MCF 10A (cell line): Measurements from ENCODE around the gene FAM72B. TPM values are rescaled to one million over a fixed set of nuclear protein-coding genes. Genes with fewer than 3 reads are reported as not detected.
"Not testable (repeated sequence)": the region's sequence is repeated elsewhere in the genome, so short reads cannot be mapped to it uniquely, and the experiment has no call there.

ENCODE experiments used
- BruUV-seq: library from RNA; stranded (reverse); fragments of 400-500 nt; replicated peaks from 2 replicates; lab custom pipeline; 2021; lab: Mats Ljungman, UMichigan
- CTCF ChIA-PET: fragments of 300-600 bp; sonication (Branson Sonifier 250); formaldehyde crosslinking; extraction: SDS; loops from one replicate; lab custom pipeline; 2021; ENCODE audit warnings: antibody characterized with exemption, inconsistent platforms; lab: Yijun Ruan, JAX
- POLR2A ChIA-PET: fragments of 300-600, 350-650 bp; sonication (Branson Sonifier 250); formaldehyde crosslinking; extraction: SDS; loops from one replicate; lab custom pipeline; 2020; ENCODE audit warnings: antibody characterized with exemption, inconsistent platforms; lab: Yijun Ruan, JAX
- DNase-seq: peaks from one replicate; pipeline ENCODE4 v3.0.0-alpha.2; 2018; ENCODE audit not compliant: unreplicated experiment
- H3K27ac Mint-ChIP-seq: one replicate; pipeline ENCODE4 v1.8.0; 2022; ENCODE audit warnings: mild to moderate bottlenecking, low read depth, mixed read lengths; ENCODE audit not compliant: unreplicated experiment
- H3K27me3 Mint-ChIP-seq: one replicate; pipeline ENCODE4 v1.8.0; 2022; ENCODE audit warnings: mixed read lengths; ENCODE audit not compliant: insufficient read depth, unreplicated experiment
- H3K36me3 Mint-ChIP-seq: one replicate; pipeline ENCODE4 v1.8.0; 2022; ENCODE audit warnings: mild to moderate bottlenecking, moderate library complexity, mixed read lengths; ENCODE audit not compliant: insufficient read depth, unreplicated experiment
- H3K4me1 Mint-ChIP-seq: one replicate; pipeline ENCODE4 v1.8.0; 2022; ENCODE audit warnings: mixed read lengths; ENCODE audit not compliant: insufficient read depth, unreplicated experiment
- H3K4me3 Mint-ChIP-seq: one replicate; pipeline ENCODE4 v1.8.0; 2022; ENCODE audit warnings: mild to moderate bottlenecking, moderate library complexity, mixed read lengths; ENCODE audit not compliant: unreplicated experiment
- H3K9me3 Mint-ChIP-seq: one replicate; pipeline ENCODE4 v1.8.0; 2022; ENCODE audit warnings: mixed read lengths; ENCODE audit not compliant: unreplicated experiment
- intact Hi-C: fragments of 100-400 bp; cut with micrococcal nuclease; formaldehyde crosslinking; loops from 2 replicates; pipeline ENCODE4 v1.14.1; 2022
- total RNA-seq: library from RNA; stranded (reverse); gene quantifications from 2 replicates; pipeline ENCODE4 v1.2.3, GENCODE V29; 2022

FAM72B gene
- total RNA-seq, 1 experiment from 2014 or later, result 8.0 TPM

DNA sequence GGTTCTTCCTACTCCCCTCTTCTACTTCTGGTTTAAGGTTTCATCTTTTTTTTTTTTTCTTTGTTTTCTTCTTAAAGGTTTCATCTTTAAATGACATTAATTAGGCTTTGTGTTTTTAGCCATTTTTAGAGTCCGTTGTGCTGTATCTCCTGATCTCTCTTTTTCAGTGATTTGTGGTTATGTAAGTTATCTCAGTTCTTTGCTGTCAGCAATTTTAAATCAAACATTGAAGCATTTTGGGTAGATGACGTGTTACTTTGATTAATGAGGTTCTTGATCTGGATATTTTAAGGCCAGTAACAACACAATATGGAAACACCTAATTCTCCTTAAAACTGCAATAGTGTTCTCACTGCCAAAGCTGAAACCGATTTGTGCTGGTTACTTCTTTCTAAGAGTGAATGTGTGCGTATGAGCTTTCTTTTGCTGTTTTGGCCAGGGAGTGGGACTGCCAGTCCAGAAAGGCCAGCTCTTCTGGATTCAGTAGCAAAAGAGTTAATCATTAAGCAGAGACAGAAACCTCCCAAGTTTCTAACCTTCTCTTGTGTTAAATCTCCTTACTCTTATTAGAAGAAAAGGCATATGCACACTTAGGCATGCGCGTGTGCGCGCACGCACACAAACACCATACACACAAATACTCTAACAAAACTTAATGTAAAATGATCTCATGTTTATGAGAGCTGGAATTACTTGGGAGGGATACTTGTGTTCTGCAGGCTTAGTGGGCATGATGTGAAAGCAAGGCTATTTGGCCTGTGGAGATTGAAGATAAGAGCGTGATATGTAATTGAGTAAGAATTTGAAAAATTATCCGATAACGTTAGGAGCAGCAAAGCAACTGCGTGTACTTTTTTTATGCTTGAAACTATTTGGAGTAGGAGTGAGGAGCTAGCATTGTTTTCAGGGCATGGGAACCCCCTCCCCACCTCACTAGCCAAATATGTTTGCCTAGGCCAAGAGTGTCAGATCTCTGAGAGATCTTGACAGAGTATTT, 17.1 kb upstream of the FAM72B start:
- H3K27ac Mint-ChIP-seq, intact Hi-C loops, POLR2A ChIA-PET, H3K4me3 Mint-ChIP-seq, DNase-seq, H3K27me3 Mint-ChIP-seq, H3K9me3 Mint-ChIP-seq, CTCF ChIA-PET, H3K4me1 Mint-ChIP-seq, BruUV-seq, H3K36me3 Mint-ChIP-seq: not testable (repeated sequence)

- H3K9me3 Mint-ChIP-seq, H3K27me3 Mint-ChIP-seq, DNase-seq, intact Hi-C loops, CTCF ChIA-PET, H3K36me3 Mint-ChIP-seq, H3K4me3 Mint-ChIP-seq, POLR2A ChIA-PET, H3K27ac Mint-ChIP-seq, H3K4me1 Mint-ChIP-seq, BruUV-seq: not testable (repeated sequence)
Observed at GRCh38 chr1:121200232-121200631, 16.1 kb upstream of the FAM72B start.

DNA sequence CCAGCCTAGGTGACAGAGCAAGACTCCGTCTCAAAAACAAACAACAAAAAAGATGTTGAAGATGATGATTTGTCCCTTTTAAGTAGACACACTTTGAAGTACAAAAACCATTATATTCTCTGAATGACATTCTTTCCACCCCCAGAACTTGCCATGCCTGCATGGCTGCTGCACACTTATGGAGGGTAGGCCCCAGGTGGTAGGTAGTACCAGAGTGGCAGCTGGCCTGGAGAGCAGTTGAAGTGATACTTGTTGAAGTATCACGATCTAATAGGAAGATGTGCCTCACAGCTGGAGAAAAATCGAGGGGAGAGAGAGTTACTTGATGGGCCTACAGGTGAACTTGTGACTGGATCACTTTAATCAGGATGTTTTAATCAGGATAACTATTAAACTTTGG, 15.6 kb upstream of the FAM72B start:
- H3K36me3 Mint-ChIP-seq, H3K4me1 Mint-ChIP-seq, H3K4me3 Mint-ChIP-seq, DNase-seq, CTCF ChIA-PET, POLR2A ChIA-PET, H3K27ac Mint-ChIP-seq, BruUV-seq, H3K27me3 Mint-ChIP-seq, intact Hi-C loops, H3K9me3 Mint-ChIP-seq: not testable (repeated sequence)

- DNase-seq, BruUV-seq, POLR2A ChIA-PET, H3K9me3 Mint-ChIP-seq, intact Hi-C loops, CTCF ChIA-PET, H3K36me3 Mint-ChIP-seq, H3K27me3 Mint-ChIP-seq, H3K27ac Mint-ChIP-seq, H3K4me3 Mint-ChIP-seq, H3K4me1 Mint-ChIP-seq: not testable (repeated sequence)
Observed at GRCh38 chr1:121197095-121197882, 13.1 kb upstream of the FAM72B start.

GRCh38 chr1:121192512-121192911, 8.4 kb upstream of the FAM72B start:
- BruUV-seq, POLR2A ChIA-PET, H3K36me3 Mint-ChIP-seq, H3K9me3 Mint-ChIP-seq, intact Hi-C loops, H3K27me3 Mint-ChIP-seq, H3K4me1 Mint-ChIP-seq, H3K4me3 Mint-ChIP-seq, H3K27ac Mint-ChIP-seq, CTCF ChIA-PET, DNase-seq: not testable (repeated sequence)

DNA sequence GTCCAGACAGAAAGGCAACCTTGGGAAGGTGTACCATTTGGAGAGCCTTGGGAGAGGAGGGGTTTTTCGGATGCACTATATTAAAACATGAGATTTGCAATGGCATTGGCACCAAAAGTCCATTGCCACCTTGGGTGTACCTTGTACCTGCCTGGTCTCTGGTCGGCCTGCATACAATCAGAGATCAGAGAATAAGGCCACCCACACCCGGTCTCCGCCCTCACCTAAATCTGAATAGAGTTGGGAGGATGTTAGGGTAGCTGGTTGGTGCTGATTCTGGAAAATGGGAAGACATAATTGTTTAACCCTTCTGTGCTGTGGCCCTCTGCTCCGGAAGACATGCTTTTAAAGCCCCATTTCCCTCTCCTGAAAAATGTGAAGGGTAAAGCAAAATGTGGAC, 3.8 kb upstream of the FAM72B start:
- intact Hi-C loops, CTCF ChIA-PET, H3K4me1 Mint-ChIP-seq, POLR2A ChIA-PET, H3K9me3 Mint-ChIP-seq, H3K27me3 Mint-ChIP-seq, H3K27ac Mint-ChIP-seq, H3K36me3 Mint-ChIP-seq, H3K4me3 Mint-ChIP-seq, DNase-seq: not testable (repeated sequence)
- BruUV-seq, result TSS peak; percentile 4

DNA sequence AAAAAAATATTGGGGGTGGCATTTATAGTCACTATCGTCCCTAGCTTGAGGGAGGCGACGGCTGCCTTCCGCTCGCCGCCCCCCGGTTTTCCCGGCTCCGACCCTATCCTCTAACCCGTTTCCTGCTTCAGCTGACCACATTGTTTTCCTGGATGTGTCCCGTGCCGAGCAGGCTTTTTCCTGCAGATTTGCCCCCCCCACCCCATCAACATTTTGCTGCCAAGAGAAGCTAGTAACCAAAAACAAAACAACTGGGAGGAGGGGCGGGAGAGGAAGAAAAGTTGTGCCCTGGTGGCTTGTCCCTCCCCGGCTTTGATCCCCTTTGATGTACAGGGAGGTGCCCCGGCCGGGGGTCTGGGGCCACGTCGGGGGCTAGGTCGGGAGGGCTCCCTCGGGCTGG, 2.1 kb upstream of the FAM72B start:
- H3K27me3 Mint-ChIP-seq, DNase-seq, intact Hi-C loops, BruUV-seq, H3K4me1 Mint-ChIP-seq, H3K27ac Mint-ChIP-seq, CTCF ChIA-PET, POLR2A ChIA-PET, H3K9me3 Mint-ChIP-seq, H3K36me3 Mint-ChIP-seq: not testable (repeated sequence)
- H3K4me3 Mint-ChIP-seq, result peak overlapping the region; percentile 74

- H3K36me3 Mint-ChIP-seq, H3K9me3 Mint-ChIP-seq, H3K27me3 Mint-ChIP-seq, BruUV-seq, CTCF ChIA-PET, H3K27ac Mint-ChIP-seq, POLR2A ChIA-PET, DNase-seq, H3K4me1 Mint-ChIP-seq, intact Hi-C loops: not testable (repeated sequence)
- peak overlapping the region; percentile 87 for H3K4me3 Mint-ChIP-seq
Observed at GRCh38 chr1:121185140-121185708, 1.1 kb upstream of the FAM72B start.

GRCh38 chr1:121183867-121184266, 273 bp downstream of the FAM72B start:
- H3K4me3 Mint-ChIP-seq, result peak overlapping the region; percentile 74
- H3K9me3 Mint-ChIP-seq, H3K36me3 Mint-ChIP-seq, H3K4me1 Mint-ChIP-seq, H3K27me3 Mint-ChIP-seq, POLR2A ChIA-PET, CTCF ChIA-PET, H3K27ac Mint-ChIP-seq, intact Hi-C loops, BruUV-seq: not testable (repeated sequence)
- DNase-seq, result peak; percentile 14
